Activated CD4-positive, CD25-positive, alpha-beta regulatory T cell treated with anti-CD3 and anti-CD28 coated beads, Interleukin-2, amount 50 U/mL, for 72 hours (primary cell): ENCODE results near the gene USP40.

Source experiments
- DNase-seq: peaks from one replicate; pipeline ENCODE4 v3.0.0; 2021

The USP40 gene

GRCh38 chr2:233492078-233492477 lies 74.5 kb downstream of the USP40 start:
- no peak for DNase-seq

- DNase-seq: no peak
Measured at GRCh38 chr2:233491326-233491725, 75.3 kb downstream of the USP40 start.

DNA sequence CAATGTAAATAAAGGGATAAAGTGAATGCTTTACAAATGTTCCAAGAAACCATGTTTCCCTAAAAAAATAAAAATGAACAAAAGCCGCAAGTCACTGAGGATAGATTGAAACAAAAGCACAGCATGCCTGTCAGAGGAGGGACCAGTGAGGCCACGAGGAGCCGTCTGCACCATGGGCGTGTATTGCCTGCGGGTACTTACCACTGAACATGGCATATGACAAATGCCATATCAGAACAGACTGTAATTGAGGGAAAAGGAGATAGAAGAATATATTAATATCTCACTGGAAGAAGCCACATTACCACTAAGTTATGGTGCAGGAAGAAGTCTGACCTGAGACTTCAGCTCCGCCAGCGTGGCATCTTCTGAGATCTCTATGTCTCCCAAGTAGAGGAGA lies 75.8 kb downstream of the USP40 start:
- no peak for DNase-seq

DNA sequence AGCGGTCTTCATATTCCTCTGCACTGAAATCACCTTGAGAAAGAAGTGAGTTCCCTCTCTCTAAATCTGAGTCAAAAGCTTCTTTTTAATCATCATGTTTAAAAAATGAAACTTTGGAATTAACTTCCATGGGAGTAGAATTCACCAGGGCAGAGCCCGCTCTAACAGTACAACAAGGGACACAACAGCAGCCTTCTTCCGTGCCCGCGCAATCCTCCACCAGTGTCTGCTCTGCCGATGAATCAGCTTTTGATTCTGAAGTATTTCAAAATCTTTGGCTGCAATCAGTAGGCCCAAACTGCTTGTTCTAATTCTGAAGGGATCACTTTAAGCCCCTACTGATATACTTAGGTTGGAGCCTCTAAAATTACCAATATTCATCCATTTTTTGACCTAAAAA lies 76.9 kb downstream of the USP40 start:
- DNase-seq: no peak

- no peak for DNase-seq
Measured at GRCh38 chr2:233489143-233489542, 77.4 kb downstream of the USP40 start.

DNA sequence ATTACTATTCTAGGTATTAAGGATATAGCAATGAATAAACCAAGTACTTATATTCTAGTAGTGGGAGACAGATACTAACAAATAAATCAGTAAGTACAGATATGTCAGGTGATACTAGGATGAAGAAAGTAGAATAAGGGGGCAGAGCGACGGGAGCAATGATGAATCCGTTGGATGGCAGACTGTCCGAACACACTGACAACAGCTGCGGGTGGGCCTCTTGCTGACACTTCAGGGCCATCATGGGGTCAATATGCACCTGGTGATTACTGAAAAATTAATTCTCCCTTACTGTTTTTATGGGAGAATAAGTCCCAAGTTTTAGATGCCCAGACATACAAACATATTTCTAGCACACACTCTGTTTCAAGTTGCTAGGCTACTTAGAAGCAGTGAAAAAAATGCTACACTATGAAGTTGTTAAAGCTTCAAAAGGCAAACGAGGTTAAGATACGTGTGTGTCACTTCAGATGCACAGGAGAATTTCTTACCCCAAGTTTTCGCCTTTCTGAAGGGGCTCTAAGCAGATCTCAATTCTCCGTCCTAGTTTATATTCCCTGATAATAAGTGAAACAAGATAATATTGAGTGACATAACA lies 78.7 kb downstream of the USP40 start:
- no peak for DNase-seq

DNA sequence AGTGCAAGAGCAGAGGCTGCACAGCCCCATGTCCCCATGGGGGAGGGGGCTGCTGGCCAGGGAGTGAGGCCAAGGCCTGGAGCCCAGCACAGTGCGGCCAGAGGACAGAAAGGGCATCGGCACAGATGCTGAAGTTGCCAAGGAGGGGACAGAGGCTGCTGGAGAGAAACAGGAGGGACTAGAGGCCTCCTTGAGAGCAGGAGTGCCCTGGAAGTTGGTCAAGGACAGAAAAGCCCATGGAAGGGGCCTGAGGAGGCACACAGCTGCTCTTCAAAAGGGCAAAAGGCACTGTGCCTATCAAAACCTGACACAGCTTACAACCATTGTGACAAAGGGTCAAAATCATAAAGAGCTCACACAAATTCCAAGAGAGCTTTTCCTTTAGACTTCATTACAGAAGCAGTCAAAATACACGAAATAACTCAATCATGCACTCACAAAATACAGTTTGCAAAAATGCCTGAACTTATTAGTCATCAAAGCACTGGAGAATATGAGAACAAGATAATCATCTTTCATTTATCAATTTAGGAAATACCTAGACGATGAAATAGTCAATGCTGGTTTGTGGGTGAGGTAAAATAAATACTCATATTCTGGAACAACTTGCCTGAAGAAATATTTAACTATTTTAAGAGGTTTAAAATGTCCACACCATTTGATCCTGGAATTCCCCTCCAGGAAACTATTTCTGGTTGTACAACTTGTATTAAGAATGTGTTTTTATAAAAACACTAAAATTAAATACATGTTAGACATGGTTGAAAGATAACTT lies 79.6 kb downstream of the USP40 start:
- no peak for DNase-seq

- DNase-seq: no peak
Measured at GRCh38 chr2:233486357-233486756, 80.2 kb downstream of the USP40 start.

DNA sequence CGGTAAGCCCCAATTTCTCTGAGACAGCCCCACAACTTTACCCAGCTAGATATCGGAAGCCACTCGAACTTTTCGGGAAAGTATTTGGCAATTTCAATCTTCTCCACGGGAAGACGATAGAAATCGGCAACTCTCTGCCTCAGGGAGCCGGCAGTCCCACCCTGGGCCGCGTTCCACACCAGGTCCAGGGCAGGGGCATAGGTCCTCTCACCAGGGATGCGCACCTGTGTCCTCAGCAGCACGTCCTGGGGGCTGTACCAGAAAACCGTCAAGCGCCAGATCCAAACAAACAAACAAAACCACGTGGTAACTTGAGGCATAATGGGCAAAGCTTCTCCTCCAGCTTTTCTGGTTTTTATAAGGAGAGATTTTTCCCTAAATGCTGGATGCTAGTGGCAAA lies 80.9 kb downstream of the USP40 start:
- no peak for DNase-seq

GRCh38 chr2:233482616-233483015 lies 84.0 kb downstream of the USP40 start:
- DNase-seq: no peak

- DNase-seq: no peak
Measured at GRCh38 chr2:233481368-233482142, 85.0 kb downstream of the USP40 start.

- DNase-seq: no peak
Measured at GRCh38 chr2:233480490-233481202, 85.9 kb downstream of the USP40 start.

- no peak for DNase-seq
Measured at GRCh38 chr2:233479616-233480489, 86.7 kb downstream of the USP40 start.

- no peak for DNase-seq
Measured at GRCh38 chr2:233477548-233478433, 88.8 kb downstream of the USP40 start.

DNA sequence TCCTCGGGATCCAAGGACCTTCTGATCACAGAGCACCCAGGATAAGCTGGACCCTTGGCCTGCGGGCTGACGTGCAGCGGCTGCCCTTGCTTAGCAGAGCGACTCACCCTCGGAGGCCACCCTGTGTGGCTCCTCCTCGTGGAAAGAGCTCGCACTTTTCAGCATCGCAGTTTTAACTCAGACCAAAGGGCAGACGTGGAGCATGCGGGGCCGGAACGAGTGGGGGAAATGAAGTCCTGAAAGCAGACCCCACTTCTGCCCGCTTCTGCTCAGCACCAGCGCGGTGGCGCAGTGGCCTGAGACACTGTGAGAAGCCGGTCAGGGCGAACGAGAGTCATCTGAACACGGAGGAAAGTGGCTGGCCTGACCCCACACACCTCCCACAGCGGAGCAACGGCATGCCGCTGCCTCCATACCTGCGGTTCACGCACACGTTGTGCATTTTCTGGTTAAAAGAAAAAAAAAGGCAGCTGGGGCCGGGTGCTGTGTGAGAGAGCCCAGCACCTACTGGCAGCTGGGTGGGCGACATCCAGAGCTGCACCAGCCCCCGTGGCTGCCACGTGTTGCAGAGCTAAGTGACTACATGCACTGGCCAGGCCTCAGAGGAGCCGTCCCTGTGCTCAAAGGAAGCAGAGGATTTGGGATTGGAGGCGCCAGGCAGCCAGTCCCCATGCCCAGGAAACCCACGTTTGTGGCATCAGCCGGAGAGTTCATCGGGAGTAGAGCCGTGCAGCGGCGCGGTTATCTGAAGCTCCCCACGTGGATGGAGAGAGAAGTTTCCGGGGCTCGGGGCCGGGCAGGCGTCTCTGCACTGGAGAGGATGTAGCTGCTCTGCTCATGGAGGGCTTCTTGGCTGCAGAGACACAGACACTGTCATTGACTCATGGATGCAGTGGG lies 89.7 kb downstream of the USP40 start:
- DNase-seq: no peak

DNA sequence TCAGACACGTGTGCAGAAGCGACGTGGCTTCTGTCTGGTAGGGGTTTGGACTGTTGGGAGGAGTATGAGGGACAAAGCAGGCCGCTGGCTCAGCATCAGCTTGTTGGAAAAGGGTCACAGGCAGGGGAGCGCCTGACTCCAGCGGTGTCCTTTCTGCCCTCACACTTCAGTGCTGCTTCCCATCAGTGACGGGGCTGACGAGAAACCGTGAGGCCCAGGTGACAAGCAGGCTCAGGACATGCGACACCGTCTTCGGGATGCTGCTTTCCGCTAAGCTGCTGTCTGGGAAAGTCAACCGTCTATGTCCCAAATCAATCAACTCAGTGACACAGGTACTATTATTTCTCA lies 90.5 kb downstream of the USP40 start:
- DNase-seq: no peak

- DNase-seq: no peak
Measured at GRCh38 chr2:233474308-233475160, 92.0 kb downstream of the USP40 start.

DNA sequence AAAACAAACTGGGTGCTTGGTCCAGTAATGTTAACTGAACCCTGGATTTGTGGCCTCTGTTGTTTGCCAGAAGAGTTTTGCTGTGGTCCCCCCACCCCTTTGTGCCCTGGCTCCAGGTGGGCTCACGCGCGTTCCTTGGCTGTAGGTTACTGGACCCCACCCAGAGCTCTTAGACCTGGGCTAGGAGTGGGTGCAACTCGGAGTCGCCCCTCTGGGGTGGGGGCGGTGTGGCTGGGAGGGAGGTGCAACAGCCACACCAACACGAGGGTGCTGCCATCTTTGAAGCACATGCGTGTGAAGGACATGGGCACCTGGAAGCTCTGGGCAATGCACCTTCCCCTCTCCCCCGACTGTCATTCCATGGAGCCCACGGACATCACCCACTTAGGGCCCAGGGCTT lies 92.7 kb downstream of the USP40 start:
- no peak for DNase-seq

GRCh38 chr2:233473386-233473791 lies 93.2 kb downstream of the USP40 start:
- no peak for DNase-seq
